Measurements from ENCODE around the gene VPS35L. TPM values are rescaled to one million over a fixed set of nuclear protein-coding genes. Genes with fewer than 3 reads are reported as not detected.

VPS35L gene
- total RNA-seq, 1 donor from 2014 or later = 51.9 TPM

GRCh38 chr16:19743816-19744159, 188.3 kb downstream of the VPS35L start:
- intact Hi-C loops (cut with DNase I) = no loop called here
- no peak for ATAC-seq
- H3K27ac ChIP-seq = no peak overlapping the region
- H3K4me1 ChIP-seq = peaks cover 3% of the 10 kb centered on the region
- DNase-seq = no peak
- no peaks in the 10 kb centered on the region for H3K27me3 ChIP-seq
- H3K4me3 ChIP-seq = no peak overlapping the region
- no peaks in the 10 kb centered on the region for H3K9me3 ChIP-seq
- TF ChIP-seq CTCF (IDR thresholded peaks at IDR 0.05) = no peak
- no peaks in the 10 kb centered on the region for H3K36me3 ChIP-seq

GRCh38 chr16:19744670-19745069, 189.2 kb downstream of the VPS35L start:
- H3K36me3 ChIP-seq = no peaks in the 10 kb centered on the region
- DNase-seq = no peak
- H3K27me3 ChIP-seq = no peaks in the 10 kb centered on the region
- TF ChIP-seq CTCF (IDR thresholded peaks at IDR 0.05) = no peak
- no peak overlapping the region for H3K4me3 ChIP-seq
- no peak overlapping the region for H3K27ac ChIP-seq
- no peaks in the 10 kb centered on the region for H3K9me3 ChIP-seq
- H3K4me1 ChIP-seq = peaks cover 5% of the 10 kb centered on the region
- ATAC-seq = no peak
- intact Hi-C loops (cut with DNase I) = no loop called here

GRCh38 chr16:19745286-19746010, 189.9 kb downstream of the VPS35L start:
- no peaks in the 10 kb centered on the region for H3K36me3 ChIP-seq
- no peaks in the 10 kb centered on the region for H3K27me3 ChIP-seq
- no peak for DNase-seq
- H3K9me3 ChIP-seq = no peaks in the 10 kb centered on the region
- H3K4me1 ChIP-seq = peaks cover 5% of the 10 kb centered on the region
- intact Hi-C loops (cut with DNase I) = no loop called here
- TF ChIP-seq CTCF (IDR thresholded peaks at IDR 0.05) = no peak
- H3K4me3 ChIP-seq = no peak overlapping the region
- ATAC-seq = no peak
- no peak overlapping the region for H3K27ac ChIP-seq

GRCh38 chr16:19746561-19746960, 191.1 kb downstream of the VPS35L start:
- DNase-seq (no peak), ATAC-seq (no peak)
- Histone ChIP-seq H3K4me3 (no peak overlapping the region), H3K36me3 (no peaks in the 10 kb centered on the region), H3K9me3 (no peaks in the 10 kb centered on the region), H3K4me1 (peaks cover 5% of the 10 kb centered on the region), H3K27me3 (no peaks in the 10 kb centered on the region), H3K27ac (no peak overlapping the region)
- no peak for TF ChIP-seq CTCF (IDR thresholded peaks at IDR 0.05)
- intact Hi-C loops (cut with DNase I) = no loop called here

- H3K27ac ChIP-seq = no peak overlapping the region
- no peak for TF ChIP-seq CTCF (IDR thresholded peaks at IDR 0.05)
These were observed 193.1 kb downstream of the VPS35L start for GRCh38 chr16:19748389-19749168.

More at GRCh38 chr16:19748389-19749168, 193.1 kb downstream of the VPS35L start:
- H3K4me1 ChIP-seq = peaks cover 5% of the 10 kb centered on the region
- no peaks in the 10 kb centered on the region for H3K9me3 ChIP-seq
- no peaks in the 10 kb centered on the region for H3K27me3 ChIP-seq
- H3K36me3 ChIP-seq = no peaks in the 10 kb centered on the region
- intact Hi-C loops (cut with DNase I) = no loop called here
- DNase-seq (no peak), ATAC-seq (no peak)
- no peak overlapping the region for H3K4me3 ChIP-seq

All from upper lobe of right lung (tissue), 1 donor.